ENCODE data around the gene PAX6. TPM values are rescaled to one million over a fixed set of nuclear protein-coding genes. Genes with fewer than 3 reads are reported as not detected.
A peak's percentile ranks its signal among the peaks of the same experiment; 100 is the strongest.

PAX6 gene
- total RNA-seq, 8 experiments from 2014 or later: 1.8 to 115 (median 20.2) TPM

DNA sequence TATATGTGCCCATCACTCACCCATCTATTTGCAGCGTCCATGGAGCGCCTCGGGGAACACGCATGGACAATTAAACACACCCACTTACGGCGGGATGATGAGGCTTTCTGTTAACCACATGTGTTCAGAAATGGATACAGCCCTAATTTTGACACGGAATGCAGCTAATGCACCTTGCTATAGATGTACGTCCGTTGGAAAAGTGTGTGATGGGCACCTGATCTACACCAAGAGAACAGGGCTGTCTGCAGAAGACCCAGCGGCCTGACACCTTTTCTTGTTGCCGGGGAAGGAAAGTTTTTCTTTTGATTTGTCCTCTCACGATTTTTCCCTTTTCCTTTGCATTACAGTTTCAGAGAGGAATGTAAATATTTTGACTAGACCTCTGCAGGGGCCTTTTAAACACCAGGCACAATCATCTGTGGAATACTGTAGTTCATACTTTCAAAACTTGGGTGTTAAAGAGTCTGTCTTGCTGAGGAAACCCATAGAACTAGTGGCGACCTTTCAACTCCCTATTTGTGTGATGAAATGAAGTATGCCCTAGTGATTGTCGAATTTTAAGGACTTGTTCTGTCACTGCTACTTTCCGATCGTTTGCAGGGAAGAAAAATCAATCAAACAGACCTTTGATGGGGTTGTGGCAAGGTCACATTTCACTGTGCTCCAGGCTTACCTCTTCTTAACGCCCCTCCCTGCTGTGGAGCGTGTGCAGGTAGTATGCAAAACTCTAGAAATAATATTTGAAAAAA lies 16.5 kb upstream of the PAX6 start:
- Histone ChIP-seq H3K27ac (no peak overlapping the region), H3K4me1 (replicated peaks in 1 of 2) (peaks cover 34 to 40% of the 10 kb centered on the region in 2 donors)

GRCh38 chr11:31826536-31827438 lies 15.7 kb upstream of the PAX6 start:
- no peak overlapping the region for H3K27ac ChIP-seq
- 6 to 80% (median 49%) methylated on average over 1 to 10 of the region's 55 CpGs; no CpG with 5 or more reads in 3 of the 10 experiments for WGBS, 10 experiments
- H3K4me1 ChIP-seq (replicated peaks in 1 of 2): peaks cover 37 to 46% of the 10 kb centered on the region in 2 donors
- in situ Hi-C loops (cut with MboI; ENCODE audit: low pct_unique_long_range_greater_than_20kb in 2 of 9, low sequenced_read_pairs in 9 of 9, unreplicated experiment in 9 of 9): loop anchor here in 1 of 9 experiments (25.0 kb wide), 1 partner anchor 111 kb away; no protein-coding TSS in a partner anchor
- peak in 7 of 8 experiments; percentile 37 to 62 (median 56) for ATAC-seq (replicated peaks in 6 of 8)
- H3K4me3 ChIP-seq: peak overlapping the region in 4 of 5 donors; percentile 10 to 24 (median 20)

More for the DNA sequence above, 16.5 kb upstream of the PAX6 start:
- in situ Hi-C loops (cut with MboI; ENCODE audit: low pct_unique_long_range_greater_than_20kb in 2 of 9, low sequenced_read_pairs in 9 of 9, unreplicated experiment in 9 of 9): loop anchor here in 1 of 9 experiments (25.0 kb wide), 1 partner anchor 110 kb away; no protein-coding TSS in a partner anchor
- peak in 5 of 8 experiments; percentile 14 to 72 (median 62) for ATAC-seq (replicated peaks in 6 of 8)
- no peak overlapping the region for H3K4me3 ChIP-seq
- WGBS, 10 experiments: 4 to 67% (median 28%) methylated on average over 3 to 18 of the region's 18 CpGs; no CpG with 5 or more reads in 2 of the 10 experiments

DNA sequence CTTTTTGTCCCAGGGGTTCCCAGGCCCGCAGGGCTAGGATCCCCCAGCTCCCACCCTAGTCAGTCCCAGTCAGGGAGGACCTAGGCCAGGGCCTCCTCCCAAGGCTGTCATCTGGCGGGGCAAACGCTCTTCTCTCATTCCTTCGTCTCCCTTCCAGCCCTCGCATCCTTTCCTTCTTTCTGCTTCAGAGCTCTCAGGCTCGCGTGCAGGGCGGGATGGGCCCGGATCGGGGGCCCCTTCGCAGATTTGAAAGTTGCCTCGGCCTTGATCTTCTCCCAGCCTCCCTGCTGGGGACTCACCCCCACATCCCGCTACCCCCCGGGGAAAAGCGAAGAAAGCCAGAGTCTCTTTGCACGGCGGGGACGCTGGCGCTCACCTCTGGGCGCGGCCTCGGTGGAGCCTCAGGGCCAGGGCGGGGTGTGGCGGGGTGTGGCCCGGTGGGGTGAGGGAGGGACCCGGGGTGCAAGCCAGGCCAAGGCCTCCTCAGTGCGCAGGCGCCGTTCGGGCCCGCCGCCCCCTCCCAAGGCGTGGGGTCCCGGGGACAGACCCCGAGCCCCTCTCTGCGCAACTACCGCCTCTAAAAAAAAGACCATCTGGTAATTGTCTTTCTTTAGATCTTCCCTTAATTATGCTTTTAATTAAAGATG lies 14.8 kb upstream of the PAX6 start:
- peaks cover 41 to 54% of the 10 kb centered on the region in 2 donors for H3K4me1 ChIP-seq (replicated peaks in 1 of 2)
- in situ Hi-C loops (cut with MboI; ENCODE audit: low pct_unique_long_range_greater_than_20kb in 2 of 9, low sequenced_read_pairs in 9 of 9, unreplicated experiment in 9 of 9): loop anchor here in 1 of 9 experiments (25.0 kb wide), 1 partner anchor 111 kb away; no protein-coding TSS in a partner anchor
- ATAC-seq (replicated peaks in 6 of 8): peak in 3 of 8 experiments; percentile 20 to 34 (median 23)
- 0 to 100% (median 33%) methylated on average over 1 to 6 of the region's 37 CpGs; no CpG with 5 or more reads in 6 of the 10 experiments for WGBS, 10 experiments
- H3K27ac ChIP-seq: no peak overlapping the region
- H3K4me3 ChIP-seq: no peak overlapping the region

GRCh38 chr11:31824879-31825837 lies 14.0 kb upstream of the PAX6 start:
- ATAC-seq (replicated peaks in 6 of 8): peak in 2 of 8 experiments; percentile 9 to 10
- no peak overlapping the region for H3K4me3 ChIP-seq
- peaks cover 48 to 62% of the 10 kb centered on the region in 2 donors for H3K4me1 ChIP-seq (replicated peaks in 1 of 2)
- no peak overlapping the region for H3K27ac ChIP-seq
- 3 to 47% (median 22%) methylated on average over 3 to 23 of the region's 52 CpGs; no CpG with 5 or more reads in 1 of the 10 experiments for WGBS, 10 experiments
- in situ Hi-C loops (cut with MboI; ENCODE audit: low pct_unique_long_range_greater_than_20kb in 2 of 9, low sequenced_read_pairs in 9 of 9, unreplicated experiment in 9 of 9): loop anchor here in 1 of 9 experiments (25.0 kb wide), 1 partner anchor 112 kb away; no protein-coding TSS in a partner anchor

DNA sequence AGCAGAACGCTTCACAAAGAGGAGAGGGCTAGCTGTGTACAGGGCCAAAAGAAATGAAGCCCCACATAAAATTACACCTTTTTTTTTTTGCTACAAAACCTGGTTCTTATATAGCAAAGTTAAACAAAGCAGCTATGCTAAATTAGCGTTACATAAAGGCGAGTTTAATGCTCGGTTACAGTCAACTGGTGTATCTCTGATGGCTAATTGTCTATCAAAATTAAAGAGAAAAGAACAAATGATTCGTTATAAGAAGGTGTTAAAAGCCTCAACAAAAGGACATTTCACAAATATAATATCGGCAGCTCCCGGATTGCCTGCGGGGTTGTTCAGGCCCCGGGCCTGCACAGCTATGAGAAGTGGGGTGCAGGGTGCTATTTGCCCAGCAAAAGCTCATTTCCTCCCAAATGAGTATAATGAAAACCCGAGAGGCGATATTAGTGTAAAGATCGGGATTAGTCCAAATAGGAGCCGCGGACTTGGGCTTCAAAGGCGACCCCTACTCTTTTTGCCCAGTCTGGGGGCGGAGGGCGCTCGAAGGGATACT lies 13.3 kb upstream of the PAX6 start:
- no peak overlapping the region for H3K27ac ChIP-seq
- 22 to 80% (median 36%) methylated on average over 2 to 11 of the region's 18 CpGs; no CpG with 5 or more reads in 1 of the 10 experiments for WGBS, 10 experiments
- ATAC-seq (replicated peaks in 6 of 8): peak in 1 of 8 experiments; percentile 5
- no peak overlapping the region for H3K4me3 ChIP-seq
- in situ Hi-C loops (cut with MboI; ENCODE audit: low pct_unique_long_range_greater_than_20kb in 2 of 9, low sequenced_read_pairs in 9 of 9, unreplicated experiment in 9 of 9): no loop called here
- H3K4me1 ChIP-seq (replicated peaks in 1 of 2): peaks cover 49 to 69% of the 10 kb centered on the region in 2 donors

DNA sequence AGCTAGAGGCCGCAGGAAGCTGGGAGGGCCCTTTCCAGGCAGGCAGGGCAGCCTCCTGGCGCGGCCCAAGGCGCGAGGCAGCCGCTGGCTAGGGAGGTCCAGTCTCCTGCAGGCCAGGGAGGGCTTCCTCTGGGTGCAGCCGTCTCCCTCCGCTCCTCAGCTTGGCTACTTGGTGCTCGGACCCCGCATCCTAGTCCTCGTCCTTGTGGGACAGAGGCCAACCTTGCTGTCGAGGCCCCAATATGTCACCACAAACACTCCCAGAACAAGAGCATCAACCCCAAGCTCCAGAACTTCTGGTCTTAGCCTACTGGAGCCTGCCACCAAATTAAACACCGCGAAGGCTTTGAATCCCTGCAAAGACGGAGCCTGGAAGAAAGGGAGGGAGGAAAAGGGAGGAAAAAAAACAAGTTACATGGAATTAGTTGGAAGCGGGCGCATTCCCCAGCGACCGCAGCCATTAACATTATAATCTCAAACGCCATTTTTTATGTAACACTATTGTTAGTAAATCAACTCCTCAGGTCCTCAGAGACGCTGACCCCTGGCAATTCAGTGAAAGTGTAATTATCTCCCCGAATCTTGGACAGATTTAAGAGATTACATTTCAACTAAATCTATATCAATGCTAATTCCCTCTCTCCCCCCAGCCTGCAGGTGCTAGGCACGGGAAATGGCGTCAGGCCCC lies 12.7 kb upstream of the PAX6 start:
- in situ Hi-C loops (cut with MboI; ENCODE audit: low pct_unique_long_range_greater_than_20kb in 2 of 9, low sequenced_read_pairs in 9 of 9, unreplicated experiment in 9 of 9): no loop called here
- Histone ChIP-seq H3K4me3 (no peak overlapping the region), H3K27ac (peak overlapping the region in 1 of 2 donors; percentile 21)

GRCh38 chr11:31822927-31823643 lies 12.0 kb upstream of the PAX6 start:
- in situ Hi-C loops (cut with MboI; ENCODE audit: low pct_unique_long_range_greater_than_20kb in 2 of 9, low sequenced_read_pairs in 9 of 9, unreplicated experiment in 9 of 9): no loop called here
- 40 to 100% (median 72%) methylated on average over 1 to 7 of the region's 14 CpGs; no CpG with 5 or more reads in 4 of the 10 experiments for WGBS, 10 experiments
- Histone ChIP-seq H3K4me3 (no peak overlapping the region), H3K4me1 (replicated peaks in 1 of 2) (peaks cover 51 to 71% of the 10 kb centered on the region in 2 donors), H3K27ac (peak overlapping the region in 1 of 2 donors; percentile 21)
- ATAC-seq (replicated peaks in 6 of 8): no peak

More for the DNA sequence above, 12.7 kb upstream of the PAX6 start:
- ATAC-seq (replicated peaks in 6 of 8): peak in 3 of 8 experiments; percentile 7 to 55 (median 7)
- H3K4me1 ChIP-seq (replicated peaks in 1 of 2): peaks cover 49 to 69% of the 10 kb centered on the region in 2 donors
- WGBS, 10 experiments: 3 to 81% (median 46%) methylated on average over 2 to 13 of the region's 24 CpGs; no CpG with 5 or more reads in 2 of the 10 experiments

GRCh38 chr11:31822175-31822926 lies 11.2 kb upstream of the PAX6 start:
- peaks cover 52 to 68% of the 10 kb centered on the region in 2 donors for H3K4me1 ChIP-seq (replicated peaks in 1 of 2)
- in situ Hi-C loops (cut with MboI; ENCODE audit: low pct_unique_long_range_greater_than_20kb in 2 of 9, low sequenced_read_pairs in 9 of 9, unreplicated experiment in 9 of 9): no loop called here
- 25 to 92% (median 49%) methylated on average over 1 to 11 of the region's 17 CpGs for WGBS, 10 experiments

DNA sequence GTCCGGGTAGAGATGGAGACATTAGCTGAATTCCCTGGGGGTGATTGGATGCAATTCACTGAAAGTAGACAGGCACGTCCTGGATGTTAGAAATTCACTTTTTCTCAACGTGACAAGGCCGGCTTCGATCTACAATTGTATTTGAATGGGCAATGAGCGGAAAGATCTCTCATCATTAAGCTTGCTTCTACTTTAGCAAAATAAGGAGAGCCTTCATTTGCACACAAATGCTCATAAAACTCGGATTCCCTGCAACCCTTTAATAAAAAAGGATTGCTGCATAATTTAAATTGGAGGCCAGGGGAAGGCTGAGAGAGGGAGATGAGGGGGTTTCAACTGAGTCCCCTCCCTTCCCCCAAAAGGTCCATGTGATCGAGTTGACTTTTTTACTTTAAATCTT lies 10.6 kb upstream of the PAX6 start:
- 8 to 57% (median 22%) methylated on average over 1 to 8 of the region's 8 CpGs for WGBS, 10 experiments

More at GRCh38 chr11:31822175-31822926, 11.2 kb upstream of the PAX6 start:
- no peak overlapping the region for H3K4me3 ChIP-seq
- no peak overlapping the region for H3K27ac ChIP-seq
- no peak for ATAC-seq (replicated peaks in 6 of 8)

DNA sequence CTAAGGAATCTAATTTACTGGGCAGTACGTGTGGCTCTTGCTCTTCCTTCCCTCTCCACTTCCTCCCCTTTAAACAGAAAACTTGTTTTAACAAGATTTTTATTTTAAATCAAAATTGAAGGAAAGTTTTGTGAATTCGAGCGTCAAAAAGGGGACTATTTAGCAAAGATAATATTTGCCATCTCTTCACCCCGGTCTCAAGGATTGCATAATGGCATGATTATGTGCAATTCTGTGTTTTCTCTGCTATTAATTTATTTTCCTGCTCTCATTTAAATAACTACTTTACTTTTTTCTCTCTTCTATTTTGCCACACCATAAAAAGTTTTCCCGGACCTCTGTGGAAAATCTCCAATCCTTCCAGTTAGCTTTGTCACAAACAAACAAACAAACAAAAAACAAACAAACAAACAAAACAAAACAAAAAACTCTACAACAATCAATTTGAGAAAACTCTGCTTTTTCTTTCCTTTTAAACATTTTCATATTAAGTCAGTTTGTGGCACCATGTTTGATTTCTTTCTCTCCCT lies 10.2 kb upstream of the PAX6 start:
- no peak overlapping the region for H3K4me3 ChIP-seq
- H3K4me1 ChIP-seq (replicated peaks in 1 of 2): peaks cover 55 to 68% of the 10 kb centered on the region in 2 donors
- ATAC-seq (replicated peaks in 6 of 8): no peak
- 10 to 58% (median 32%) methylated on average over 3 to 5 of the region's 5 CpGs for WGBS, 10 experiments
- in situ Hi-C loops (cut with MboI; ENCODE audit: low pct_unique_long_range_greater_than_20kb in 2 of 9, low sequenced_read_pairs in 9 of 9, unreplicated experiment in 9 of 9): no loop called here
- H3K27ac ChIP-seq: no peak overlapping the region

More for the DNA sequence above, 10.6 kb upstream of the PAX6 start:
- no peak overlapping the region for H3K27ac ChIP-seq
- peaks cover 52 to 68% of the 10 kb centered on the region in 2 donors for H3K4me1 ChIP-seq (replicated peaks in 1 of 2)
- H3K4me3 ChIP-seq: no peak overlapping the region
- in situ Hi-C loops (cut with MboI; ENCODE audit: low pct_unique_long_range_greater_than_20kb in 2 of 9, low sequenced_read_pairs in 9 of 9, unreplicated experiment in 9 of 9): no loop called here
- ATAC-seq (replicated peaks in 6 of 8): no peak

Data from motor neuron (in vitro differentiated cells).